WTC11 (cell line): ENCODE measurements around the gene GATB.

Source experiments
- CBFB ChIP-seq: sonication (generic); formaldehyde crosslinking; IDR thresholded peaks from 2 replicates; pipeline ENCODE4 v1.8.1; 2022; ENCODE audit warnings: mild to moderate bottlenecking, low read depth, missing genetic modification reagents
- CDX4 ChIP-seq: fragments of 250-450 bp; sonication (Bioruptor Pico); IDR thresholded peaks from 2 replicates; pipeline ENCODE4 v1.9.0; 2021; ENCODE audit warnings: moderate library complexity, mild to moderate bottlenecking, inconsistent platforms, borderline replicate concordance
- CREM ChIP-seq: sonication (generic); formaldehyde crosslinking; IDR thresholded peaks from 2 replicates; pipeline ENCODE4 v1.8.1; 2022; ENCODE audit warnings: mild to moderate bottlenecking, missing genetic modification reagents, moderate library complexity
- EMX1 ChIP-seq: fragments of 250-450 bp; sonication (Bioruptor Pico); IDR thresholded peaks from 2 replicates; pipeline ENCODE4 v1.8.0; 2021; ENCODE audit warnings: mild to moderate bottlenecking
- SP1 ChIP-seq: sonication (generic); formaldehyde crosslinking; conservative IDR thresholded peaks from 2 replicates; pipeline ENCODE4 v1.8.1; 2022; ENCODE audit warnings: missing genetic modification reagents
- ZNF121 ChIP-seq: sonication (generic); formaldehyde crosslinking; IDR thresholded peaks from 2 replicates; pipeline ENCODE4 v1.8.0; 2023; ENCODE audit warnings: missing genetic modification reagents
- TF ChIP-seq, protein P1 (sequence below): fragments of 200-600 bp; IDR thresholded peaks from 2 replicates; pipeline ENCODE4 v1.8.0; 2022; ENCODE audit warnings: antibody characterized with exemption

DNA sequence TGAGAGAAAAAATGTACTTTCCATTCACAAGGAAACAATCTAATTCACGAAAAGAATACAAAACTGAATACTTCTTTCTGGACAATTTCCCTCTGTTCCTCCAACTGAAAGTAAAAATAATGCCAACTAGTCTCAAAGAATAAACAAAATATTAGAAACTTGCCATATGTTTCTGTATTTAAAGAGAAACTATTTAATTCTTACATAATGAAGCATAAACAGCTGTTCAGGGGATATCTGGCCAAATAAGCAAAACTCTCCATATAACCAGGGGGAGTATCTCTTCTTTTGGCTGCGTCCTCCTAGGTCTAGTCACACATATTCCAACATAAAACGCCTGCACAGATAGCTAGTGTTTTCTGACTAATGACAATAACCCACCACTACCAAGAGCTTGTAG, 805 bp downstream of the GATB start:
- TF ChIP-seq, protein P1, sequence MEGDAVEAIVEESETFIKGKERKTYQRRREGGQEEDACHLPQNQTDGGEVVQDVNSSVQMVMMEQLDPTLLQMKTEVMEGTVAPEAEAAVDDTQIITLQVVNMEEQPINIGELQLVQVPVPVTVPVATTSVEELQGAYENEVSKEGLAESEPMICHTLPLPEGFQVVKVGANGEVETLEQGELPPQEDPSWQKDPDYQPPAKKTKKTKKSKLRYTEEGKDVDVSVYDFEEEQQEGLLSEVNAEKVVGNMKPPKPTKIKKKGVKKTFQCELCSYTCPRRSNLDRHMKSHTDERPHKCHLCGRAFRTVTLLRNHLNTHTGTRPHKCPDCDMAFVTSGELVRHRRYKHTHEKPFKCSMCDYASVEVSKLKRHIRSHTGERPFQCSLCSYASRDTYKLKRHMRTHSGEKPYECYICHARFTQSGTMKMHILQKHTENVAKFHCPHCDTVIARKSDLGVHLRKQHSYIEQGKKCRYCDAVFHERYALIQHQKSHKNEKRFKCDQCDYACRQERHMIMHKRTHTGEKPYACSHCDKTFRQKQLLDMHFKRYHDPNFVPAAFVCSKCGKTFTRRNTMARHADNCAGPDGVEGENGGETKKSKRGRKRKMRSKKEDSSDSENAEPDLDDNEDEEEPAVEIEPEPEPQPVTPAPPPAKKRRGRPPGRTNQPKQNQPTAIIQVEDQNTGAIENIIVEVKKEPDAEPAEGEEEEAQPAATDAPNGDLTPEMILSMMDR: no peak
- no peak for TF ChIP-seq CDX4 (CRISPR knock-in tag)
- no peak for TF ChIP-seq CREM (CRISPR knock-in tag)
- no peak for TF ChIP-seq EMX1 (CRISPR knock-in tag)
- TF ChIP-seq SP1 (CRISPR knock-in tag): no peak
- TF ChIP-seq ZNF121 (CRISPR knock-in tag): no peak
- TF ChIP-seq CBFB: no peak
